Activated T-helper 9 cell treated with anti-CD3 and anti-CD28 coated beads, Interleukin-2, amount 50 U/mL, for 16 hours (primary cell): Measurements from ENCODE around the gene TMTC1.

ENCODE experiments used
- DNase-seq: peaks from one replicate; pipeline ENCODE4 v3.0.0-alpha.2; 2020; ENCODE audit warnings: low read depth

Gene TMTC1

GRCh38 chr12:29533815-29534489 is 249.8 kb downstream of the TMTC1 start:
- DNase-seq = no peak

- DNase-seq = no peak
Observed at GRCh38 chr12:29531471-29531870, 252.3 kb downstream of the TMTC1 start.

GRCh38 chr12:29530436-29530835 is 253.3 kb downstream of the TMTC1 start:
- DNase-seq = no peak

GRCh38 chr12:29528161-29528560 is 255.6 kb downstream of the TMTC1 start:
- DNase-seq = no peak

DNA sequence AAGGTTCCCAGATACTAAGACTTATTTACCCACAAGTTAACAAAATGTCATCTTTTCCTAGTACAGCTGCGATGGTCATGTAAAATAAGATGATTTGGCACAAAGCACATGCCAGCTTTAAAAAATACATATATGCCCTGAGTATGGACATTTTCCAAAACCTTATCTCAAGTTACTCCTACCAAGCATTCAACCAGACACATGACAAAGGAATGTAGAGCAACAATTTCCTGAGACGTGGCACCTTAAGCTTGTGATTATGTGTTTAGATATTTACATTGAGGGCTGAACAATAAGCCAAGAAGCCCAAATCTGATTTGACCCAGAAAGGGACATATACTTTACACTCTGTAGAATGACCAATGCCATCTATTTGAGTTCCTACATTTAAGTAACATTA is 261.8 kb downstream of the TMTC1 start:
- DNase-seq = no peak

DNA sequence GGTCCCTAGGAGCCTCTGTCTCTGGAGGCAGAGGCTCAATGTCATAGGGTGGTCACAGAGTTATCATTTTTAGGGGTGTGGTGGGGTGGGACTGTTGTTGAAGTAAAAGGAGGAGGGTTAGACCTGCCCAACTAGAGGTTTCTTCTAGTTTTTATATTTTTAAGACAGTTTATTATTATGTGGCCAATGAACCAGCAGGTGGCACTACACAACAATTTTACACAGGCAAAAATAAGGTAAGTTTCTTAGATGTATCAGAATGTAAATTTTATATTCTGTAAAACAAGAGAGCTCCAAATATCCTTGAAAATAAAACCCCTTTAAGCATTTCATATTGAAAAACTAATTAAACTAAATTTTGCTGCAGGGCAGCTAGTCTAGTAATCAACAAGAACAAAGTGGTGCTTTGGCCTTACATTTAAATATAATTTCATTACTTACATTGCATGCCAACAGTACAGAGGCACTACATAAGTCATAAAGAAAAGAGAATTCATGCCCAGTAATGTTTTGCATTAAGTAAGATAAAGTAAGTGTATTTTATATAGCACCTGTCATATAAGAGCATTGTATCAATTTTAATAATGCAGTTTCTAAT is 264.1 kb downstream of the TMTC1 start:
- DNase-seq = no peak

- no peak for DNase-seq
Observed at GRCh38 chr12:29518407-29518806, 265.3 kb downstream of the TMTC1 start.

GRCh38 chr12:29517264-29517663 is 266.5 kb downstream of the TMTC1 start:
- no peak for DNase-seq

DNA sequence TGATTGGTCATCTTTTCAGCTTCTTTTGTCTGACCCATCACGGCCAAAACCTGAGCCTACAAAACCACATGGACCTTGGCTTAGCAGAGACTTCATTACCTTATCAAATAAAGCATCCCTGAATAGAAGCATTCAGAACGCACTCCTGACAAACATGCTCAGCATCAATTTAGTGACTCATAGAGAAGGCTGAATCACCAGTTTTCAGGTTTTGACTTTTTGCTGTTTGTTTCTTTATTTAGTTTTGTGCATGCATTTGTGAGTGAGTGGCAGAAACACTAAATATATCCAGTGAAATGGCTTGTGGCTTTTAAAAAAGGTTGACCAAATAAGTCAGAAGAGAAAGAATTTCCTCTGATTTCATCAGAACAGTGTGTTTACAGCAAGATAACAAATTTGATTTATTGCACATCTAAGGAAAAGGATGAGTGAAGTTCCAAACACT is 267.3 kb downstream of the TMTC1 start:
- DNase-seq = no peak

GRCh38 chr12:29510591-29511185 is 273.1 kb downstream of the TMTC1 start:
- DNase-seq = no peak

DNA sequence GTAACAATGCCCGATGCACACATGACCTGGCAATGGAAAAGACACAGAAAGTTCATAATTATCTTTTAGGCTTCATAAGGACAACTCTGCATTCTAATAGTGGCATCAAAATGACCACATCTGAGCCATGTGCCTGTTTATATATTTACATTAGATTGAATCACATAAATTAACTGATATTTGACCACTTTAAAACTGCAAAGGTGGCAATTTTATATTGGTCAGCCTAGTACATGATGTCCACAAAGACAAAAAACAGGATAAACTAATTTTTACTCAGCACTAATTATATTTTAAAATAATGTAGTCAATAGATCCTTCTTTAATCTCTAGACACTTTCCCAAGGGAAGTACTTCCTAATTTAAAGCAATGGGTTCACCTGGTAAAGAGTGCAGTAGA is 274.2 kb downstream of the TMTC1 start:
- no peak for DNase-seq

- no peak for DNase-seq
Observed at GRCh38 chr12:29508949-29509348, 274.8 kb downstream of the TMTC1 start.

DNA sequence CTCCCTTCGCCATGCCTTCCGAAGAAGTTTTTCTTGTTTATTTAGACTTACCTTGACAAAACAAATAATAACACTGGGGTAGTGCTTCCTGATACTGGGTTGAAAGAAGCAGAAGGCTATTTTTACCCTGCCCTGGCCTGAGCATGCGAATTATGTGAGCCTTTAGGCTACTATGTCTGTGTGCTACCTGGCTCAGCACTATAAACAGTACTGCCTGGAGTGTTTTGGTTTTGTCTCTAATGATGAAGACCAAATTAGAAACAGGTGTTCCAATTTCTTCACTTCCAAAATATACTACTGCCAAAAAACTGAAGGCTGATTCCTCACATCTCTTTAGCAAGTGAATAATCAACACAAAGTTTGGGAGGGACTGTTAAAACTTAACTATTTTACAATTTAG is 278.6 kb downstream of the TMTC1 start:
- DNase-seq = no peak

DNA sequence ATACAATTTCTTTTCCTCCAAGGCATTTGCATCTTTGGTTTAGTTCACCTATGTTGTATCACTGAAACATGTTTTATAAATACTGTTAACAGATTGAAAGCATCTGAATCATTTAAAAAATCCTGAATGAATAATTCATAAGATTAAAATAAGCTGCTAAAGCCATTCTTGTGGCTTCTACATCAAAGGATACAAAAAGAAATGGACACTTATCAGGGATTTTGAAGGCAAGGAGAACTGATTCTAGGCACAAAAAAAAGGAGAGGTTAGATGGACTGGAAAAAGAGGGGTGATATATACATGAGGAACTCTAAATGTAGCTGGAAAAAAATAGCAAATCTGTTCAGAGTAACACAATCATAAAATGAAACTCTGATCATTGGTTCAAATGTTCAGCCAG is 280.5 kb downstream of the TMTC1 start:
- no peak for DNase-seq

DNA sequence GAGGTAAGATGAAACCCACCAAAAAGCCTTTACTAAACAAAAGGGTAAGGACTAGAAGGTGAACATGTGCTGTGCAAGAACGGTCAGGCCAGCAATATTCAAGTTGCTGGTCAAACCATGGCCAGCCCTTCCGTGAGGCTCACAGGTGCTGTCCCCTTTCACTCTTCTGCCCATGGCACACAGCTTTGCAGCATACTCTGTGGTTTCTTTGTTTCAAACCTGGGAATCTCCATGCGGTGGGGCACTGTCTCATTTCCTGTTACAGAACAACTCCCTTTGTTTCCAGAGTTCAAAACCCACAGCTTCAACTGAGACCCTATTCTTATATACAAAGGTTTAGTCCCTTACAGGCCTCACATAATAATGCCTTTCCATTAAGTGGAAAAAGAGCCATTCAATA is 284.5 kb downstream of the TMTC1 start:
- no peak for DNase-seq

- no peak for DNase-seq
Observed at GRCh38 chr12:29497588-29497987, 286.2 kb downstream of the TMTC1 start, which contains the start of gene OVCH1. TSS of gene OVCH1 (minus strand) at chr12:29497686. CDS start at chr12:29497686, 0 bp downstream.

DNA sequence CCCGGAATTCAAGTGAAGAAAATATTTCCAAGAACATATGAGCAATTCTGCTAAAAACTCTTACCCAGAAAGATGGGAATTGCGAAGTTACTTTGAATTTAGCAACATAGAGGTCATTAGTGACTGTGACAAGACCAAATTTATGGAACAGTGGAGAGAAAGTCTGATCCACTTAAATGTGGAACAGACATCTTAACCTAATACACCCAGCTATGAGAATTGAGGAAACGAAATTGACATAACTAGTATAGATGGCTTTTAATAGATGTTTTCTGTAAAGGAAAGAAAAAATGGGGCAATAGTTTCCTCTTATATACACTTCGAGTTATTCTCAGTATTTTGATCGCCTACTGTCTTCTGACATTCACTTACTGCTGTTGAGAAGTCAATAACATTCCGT is 290.9 kb downstream of the TMTC1 start:
- no peak for DNase-seq

GRCh38 chr12:29486972-29487371 is 296.8 kb downstream of the TMTC1 start:
- no peak for DNase-seq

- DNase-seq = no peak
Observed at GRCh38 chr12:29463198-29463597, 320.5 kb downstream of the TMTC1 start.

GRCh38 chr12:29460082-29460481 is 323.7 kb downstream of the TMTC1 start:
- DNase-seq = no peak

DNA sequence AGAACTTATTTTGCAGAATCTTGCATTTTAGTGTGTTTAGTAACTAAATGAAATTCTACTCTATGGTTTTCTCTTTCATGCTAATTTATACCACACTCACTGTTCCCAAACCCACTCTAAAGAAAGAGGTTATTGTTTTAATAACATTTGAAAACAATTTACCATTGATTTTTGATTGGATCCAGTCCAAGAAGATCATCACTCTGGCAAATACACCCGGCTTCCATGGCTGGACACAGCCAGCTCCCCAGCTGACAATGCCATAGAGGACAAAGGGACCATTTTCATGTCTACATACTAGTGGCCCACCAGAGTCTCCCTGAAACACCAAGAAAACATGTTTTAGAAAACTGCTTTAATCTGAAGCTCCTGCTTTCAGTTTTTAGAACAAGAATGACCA is 328.7 kb downstream of the TMTC1 start:
- DNase-seq = no peak

DNA sequence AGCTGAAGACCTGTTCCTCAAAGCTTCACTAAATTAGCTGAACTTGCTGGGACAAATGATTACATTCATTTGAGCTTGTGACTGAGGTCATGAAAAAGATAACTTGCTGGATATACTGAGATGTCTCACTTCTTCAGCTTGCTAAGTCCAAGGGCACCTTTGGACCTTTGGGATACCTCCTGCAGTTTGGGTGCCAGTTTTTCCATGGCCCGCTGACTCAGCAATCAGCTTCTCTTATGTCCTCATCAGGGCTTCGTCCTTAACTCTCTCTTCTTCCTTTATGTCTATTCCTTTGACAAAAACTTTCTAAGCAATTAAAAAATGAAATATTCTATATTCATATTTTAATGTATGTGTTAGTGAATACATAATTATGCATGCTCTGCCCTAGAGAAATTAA is 331.9 kb downstream of the TMTC1 start:
- no peak for DNase-seq
